Adrenal gland (tissue), 5 donors: ENCODE data around the gene MRPL41.

Experiments used
- CTCF ChIP-seq, 6 experiments: fragments of 450-650 bp in 4 of 6; fragments of 200-600 bp in 2 of 6; sonication (generic) in 1 of 6; IDR thresholded peaks; 1 replicate in 5 of 6; 2 replicates in 1 of 6; pipeline versions ENCODE4 v1.5.1 to v1.8.0; 2016 to 2021; ENCODE audit warnings: antibody characterized with exemption in 6 of 6, mild to moderate bottlenecking in 2 of 6, moderate library complexity in 1 of 6
- POLR2A ChIP-seq, 2 donors: fragments of 450-650 bp; IDR thresholded peaks; one replicate each; pipeline ENCODE4 v1.6.1; 2017; ENCODE audit warnings: antibody characterized with exemption in 2 of 2, mild to moderate bottlenecking in 2 of 2, moderate library complexity in 1 of 2
- donor health status: DM: no; HTN: no; CAD: no.

GRCh38 chr9:137504432-137504777 is 47.3 kb upstream of the MRPL41 start:
- no peak for TF ChIP-seq POLR2A (IDR thresholded peaks at IDR 0.05)
- no peak for TF ChIP-seq CTCF (IDR thresholded peaks at IDR 0.05)
